Thyroid gland (tissue), 4 donors: ENCODE results near the gene PGBD5.

Experiments used
- CTCF ChIP-seq, 6 experiments: fragments of 200-600 bp in 3 of 6; fragments of 450-650 bp in 3 of 6; sonication (generic) in 3 of 6; IDR thresholded peaks; one replicate each; pipeline ENCODE4 v1.5.1; 2016 to 2019; ENCODE audit warnings: antibody characterized with exemption in 6 of 6, mild to moderate bottlenecking in 2 of 6, inconsistent platforms in 1 of 6, moderate library complexity in 1 of 6
- POLR2A ChIP-seq, 2 donors: fragments of 450-650 bp; IDR thresholded peaks; one replicate each; pipeline ENCODE4 v1.6.1; 2017; ENCODE audit warnings: antibody characterized with exemption in 2 of 2, mild to moderate bottlenecking in 2 of 2, moderate library complexity in 1 of 2

DNA sequence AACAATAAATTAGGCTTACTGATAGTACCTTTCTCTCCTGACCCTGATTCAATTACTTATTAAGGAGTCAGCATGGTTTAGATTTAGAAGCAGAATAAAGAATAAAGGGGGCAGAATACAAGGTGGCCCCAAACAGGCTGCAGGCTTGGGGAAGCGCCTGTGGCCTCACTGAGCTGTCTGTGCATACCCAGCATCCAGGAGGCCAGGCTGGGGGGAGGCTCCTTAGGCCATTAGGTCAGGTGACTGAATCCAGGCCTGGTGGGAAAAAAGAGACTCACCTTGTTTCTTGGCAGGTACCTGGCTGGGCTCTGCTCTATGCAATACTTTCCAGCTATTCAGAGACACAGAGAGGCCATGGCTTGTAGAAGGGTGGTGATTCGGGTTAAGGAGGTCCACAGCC, 38.8 kb downstream of the PGBD5 start:
- TF ChIP-seq CTCF (IDR thresholded peaks at IDR 0.05) (no peak), POLR2A (IDR thresholded peaks at IDR 0.05) (no peak)
